Fibroblast of mammary gland (primary cell): ENCODE measurements around the gene PDGFA.

ENCODE experiments used
- DNase-seq: peaks from one replicate; pipeline ENCODE4 v3.0.0-alpha.2; 2010; ENCODE audit warnings: low read depth
- H3K4me3 ChIP-seq: 2 replicates; pipeline ENCODE4 v1.5.1; 2011; ENCODE audit warnings: low read depth, mild to moderate bottlenecking, low read length, moderate library complexity; ENCODE audit not compliant: control insufficient read depth
- CTCF ChIP-seq: conservative IDR thresholded peaks from 2 replicates; pipeline ENCODE4 v1.5.1; 2011; ENCODE audit warnings: low read depth, low read length, inconsistent platforms; ENCODE audit not compliant: control insufficient read depth, insufficient read depth

The PDGFA gene

GRCh38 chr7:493661-494251 is 25.9 kb downstream of the PDGFA start:
- TF ChIP-seq CTCF = no peak
- DNase-seq = no peak
- H3K4me3 ChIP-seq = no peak overlapping the region

GRCh38 chr7:492714-493065 is 27.0 kb downstream of the PDGFA start:
- DNase-seq = no peak
- no peak overlapping the region for H3K4me3 ChIP-seq
- TF ChIP-seq CTCF = no peak

GRCh38 chr7:491958-492713 is 27.5 kb downstream of the PDGFA start:
- TF ChIP-seq CTCF = no peak
- H3K4me3 ChIP-seq = no peak overlapping the region
- DNase-seq = no peak

GRCh38 chr7:491292-491957 is 28.2 kb downstream of the PDGFA start:
- TF ChIP-seq CTCF = no peak

GRCh38 chr7:490461-491291 is 29.0 kb downstream of the PDGFA start:
- TF ChIP-seq CTCF = no peak
- no peak overlapping the region for H3K4me3 ChIP-seq
- DNase-seq = no peak

More at GRCh38 chr7:491292-491957, 28.2 kb downstream of the PDGFA start:
- no peak overlapping the region for H3K4me3 ChIP-seq
- no peak for DNase-seq

GRCh38 chr7:489876-490275 is 29.8 kb downstream of the PDGFA start:
- no peak overlapping the region for H3K4me3 ChIP-seq
- DNase-seq = no peak
- TF ChIP-seq CTCF = no peak
